Measurements from ENCODE around the gene DDX1.

- TF ChIP-seq, protein P1, sequence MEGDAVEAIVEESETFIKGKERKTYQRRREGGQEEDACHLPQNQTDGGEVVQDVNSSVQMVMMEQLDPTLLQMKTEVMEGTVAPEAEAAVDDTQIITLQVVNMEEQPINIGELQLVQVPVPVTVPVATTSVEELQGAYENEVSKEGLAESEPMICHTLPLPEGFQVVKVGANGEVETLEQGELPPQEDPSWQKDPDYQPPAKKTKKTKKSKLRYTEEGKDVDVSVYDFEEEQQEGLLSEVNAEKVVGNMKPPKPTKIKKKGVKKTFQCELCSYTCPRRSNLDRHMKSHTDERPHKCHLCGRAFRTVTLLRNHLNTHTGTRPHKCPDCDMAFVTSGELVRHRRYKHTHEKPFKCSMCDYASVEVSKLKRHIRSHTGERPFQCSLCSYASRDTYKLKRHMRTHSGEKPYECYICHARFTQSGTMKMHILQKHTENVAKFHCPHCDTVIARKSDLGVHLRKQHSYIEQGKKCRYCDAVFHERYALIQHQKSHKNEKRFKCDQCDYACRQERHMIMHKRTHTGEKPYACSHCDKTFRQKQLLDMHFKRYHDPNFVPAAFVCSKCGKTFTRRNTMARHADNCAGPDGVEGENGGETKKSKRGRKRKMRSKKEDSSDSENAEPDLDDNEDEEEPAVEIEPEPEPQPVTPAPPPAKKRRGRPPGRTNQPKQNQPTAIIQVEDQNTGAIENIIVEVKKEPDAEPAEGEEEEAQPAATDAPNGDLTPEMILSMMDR (IDR thresholded peaks at IDR 0.05) = no peak
- no peak for TF ChIP-seq POLR2A (IDR thresholded peaks at IDR 0.05)
Measured at GRCh38 chr2:15548974-15549373, 42.7 kb upstream of the DDX1 start.

All from breast epithelium (tissue), 3 donors.